ENCODE data around the gene FAM111B. TPM values are rescaled to one million over a fixed set of nuclear protein-coding genes. Genes with fewer than 3 reads are reported as not detected.
"Not testable (repeated sequence)": the region's sequence is repeated elsewhere in the genome, so short reads cannot be mapped to it uniquely, and the experiment has no call there.

The FAM111B gene
- polyA plus RNA-seq, 1 donor (not counting 4 experiments of a cell fraction or from before 2014, with no cell fraction given): 5.3 TPM

- H3K36me3 ChIP-seq (ENCODE audit: control insufficient read depth in 2 of 2, extremely low read depth in 1 of 2, insufficient read depth in 2 of 2, low read length in 2 of 2): no peaks in the 10 kb centered on the region
- no peak overlapping the region for H3K27ac ChIP-seq (ENCODE audit: control insufficient read depth, insufficient read depth, low read length)
- FAIRE-seq (peak; percentile 17), DNase-seq (ENCODE audit: low read depth, low spot score) (no peak)
- no peaks in the 10 kb centered on the region for H3K79me2 ChIP-seq (ENCODE audit: control insufficient read depth, insufficient read depth, low read length)
- no peak overlapping the region for H2AFZ ChIP-seq (ENCODE audit: control insufficient read depth, low read length)
- H3K4me1 ChIP-seq (ENCODE audit: control insufficient read depth, extremely low read depth, insufficient read depth, low read length): peaks cover 4% of the 10 kb centered on the region
- H3K27me3 ChIP-seq (ENCODE audit: control insufficient read depth, extremely low read depth, insufficient read depth, low read length): no peaks in the 10 kb centered on the region
- H3K4me2 ChIP-seq (ENCODE audit: control insufficient read depth, extremely low read depth, insufficient read depth, low read depth, low read length): no peak overlapping the region
- no peak for TF ChIP-seq EZH2 (IDR thresholded peaks at IDR 0.05; ENCODE audit: low read length)
- TF ChIP-seq CTCF (optimal IDR thresholded peaks at IDR 0.05 in 1 of 3, IDR thresholded peaks at IDR 0.05 in 1 of 3, conservative IDR thresholded peaks at IDR 0.05 in 1 of 3; ENCODE audit: extremely low read depth in 1 of 3, insufficient read depth in 2 of 3, low read length in 3 of 3): peak; percentile 58 to 74 (median 62)
- no peaks in the 10 kb centered on the region for H4K20me1 ChIP-seq (ENCODE audit: control insufficient read depth, extremely low read depth, insufficient read depth, low read length)
- H3K9me3 ChIP-seq (ENCODE audit: control insufficient read depth, low read depth, low read length): no peaks in the 10 kb centered on the region
- no peaks in the 10 kb centered on the region for H3K9me1 ChIP-seq (ENCODE audit: control insufficient read depth, extremely low read depth, insufficient read depth, low read length)
- H3K4me3 ChIP-seq (ENCODE audit: control insufficient read depth in 2 of 3, extremely low read depth in 1 of 3, insufficient read depth in 2 of 3, low read depth in 1 of 3, low read length in 3 of 3): no peak overlapping the region
- no peak overlapping the region for H3K9ac ChIP-seq (ENCODE audit: control insufficient read depth, extremely low read depth, insufficient read depth, low read length)
- dilution Hi-C loops (cut with MboI; ENCODE audit: extremely low pct_ligation_motif_present, low sequenced_read_pairs): no loop called here
These were observed 9.8 kb upstream of the FAM111B start for GRCh38 chr11:59097113-59097708.

DNA sequence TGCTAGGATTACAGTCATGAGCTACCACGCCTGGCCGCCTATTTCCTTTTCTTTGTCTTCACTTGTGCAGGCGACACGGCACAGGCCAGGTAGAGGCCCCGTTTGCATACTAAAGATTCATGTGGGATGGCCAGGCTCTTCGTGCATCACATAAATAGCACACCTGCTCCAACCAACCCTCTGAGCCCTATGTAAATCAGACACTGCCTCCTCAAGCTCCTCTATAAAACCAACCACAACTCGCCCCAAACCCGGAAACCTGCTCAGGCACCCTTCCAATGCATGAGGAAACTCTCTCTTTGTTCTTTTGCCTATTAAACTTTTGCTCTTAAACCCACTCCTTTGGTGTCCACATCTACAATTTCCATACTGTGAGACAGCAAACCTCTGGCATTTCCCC, 9.1 kb upstream of the FAM111B start:
- H2AFZ ChIP-seq (ENCODE audit: control insufficient read depth, low read length); H3K79me2 ChIP-seq (ENCODE audit: control insufficient read depth, insufficient read depth, low read length); H3K9me3 ChIP-seq (ENCODE audit: control insufficient read depth, low read depth, low read length); H4K20me1 ChIP-seq (ENCODE audit: control insufficient read depth, extremely low read depth, insufficient read depth, low read length); DNase-seq (ENCODE audit: low read depth, low spot score); dilution Hi-C loops (cut with MboI; ENCODE audit: extremely low pct_ligation_motif_present, low sequenced_read_pairs); H3K9ac ChIP-seq (ENCODE audit: control insufficient read depth, extremely low read depth, insufficient read depth, low read length); FAIRE-seq; H3K4me3 ChIP-seq (ENCODE audit: control insufficient read depth in 2 of 3, extremely low read depth in 1 of 3, insufficient read depth in 2 of 3, low read depth in 1 of 3, low read length in 3 of 3); H3K4me1 ChIP-seq (ENCODE audit: control insufficient read depth, extremely low read depth, insufficient read depth, low read length); H3K4me2 ChIP-seq (ENCODE audit: control insufficient read depth, extremely low read depth, insufficient read depth, low read depth, low read length); H3K9me1 ChIP-seq (ENCODE audit: control insufficient read depth, extremely low read depth, insufficient read depth, low read length); H3K27ac ChIP-seq (ENCODE audit: control insufficient read depth, insufficient read depth, low read length); H3K36me3 ChIP-seq (ENCODE audit: control insufficient read depth in 2 of 2, extremely low read depth in 1 of 2, insufficient read depth in 2 of 2, low read length in 2 of 2); H3K27me3 ChIP-seq (ENCODE audit: control insufficient read depth, extremely low read depth, insufficient read depth, low read length): not testable (repeated sequence)

DNA sequence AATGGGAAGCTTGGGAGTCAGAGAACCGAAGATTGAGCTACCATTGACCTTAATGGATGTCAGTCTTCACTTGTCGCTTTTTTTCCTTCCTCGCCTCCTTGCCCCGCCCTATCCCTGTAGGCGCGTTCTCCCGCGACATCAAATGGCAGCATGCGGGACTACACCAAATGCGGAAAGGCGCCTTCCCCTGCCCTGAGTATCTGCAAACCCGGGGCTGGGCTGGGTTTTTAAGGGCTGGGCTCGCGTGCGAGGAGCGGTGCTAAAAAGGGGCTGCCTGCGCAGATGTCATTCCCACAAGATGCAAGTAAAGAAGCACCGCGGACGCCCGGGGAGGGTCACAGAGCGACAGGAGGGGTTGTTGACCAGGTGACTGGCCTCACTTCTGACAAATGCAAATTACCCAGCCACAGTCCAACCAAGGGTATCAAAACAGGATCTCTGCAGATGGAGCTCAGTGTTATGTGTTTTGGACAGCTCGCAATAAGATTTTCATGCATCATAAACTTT, 4.7 kb upstream of the FAM111B start:
- FAIRE-seq (no peak), DNase-seq (ENCODE audit: low read depth, low spot score) (no peak)
- Histone ChIP-seq H4K20me1 (ENCODE audit: control insufficient read depth, extremely low read depth, insufficient read depth, low read length) (no peaks in the 10 kb centered on the region), H3K27me3 (ENCODE audit: control insufficient read depth, extremely low read depth, insufficient read depth, low read length) (no peaks in the 10 kb centered on the region), H3K9me1 (ENCODE audit: control insufficient read depth, extremely low read depth, insufficient read depth, low read length) (no peaks in the 10 kb centered on the region), H3K79me2 (ENCODE audit: control insufficient read depth, insufficient read depth, low read length) (no peaks in the 10 kb centered on the region), H2AFZ (ENCODE audit: control insufficient read depth, low read length) (peak overlapping the region; percentile 2), H3K4me1 (ENCODE audit: control insufficient read depth, extremely low read depth, insufficient read depth, low read length) (peaks cover 10% of the 10 kb centered on the region), H3K9ac (ENCODE audit: control insufficient read depth, extremely low read depth, insufficient read depth, low read length) (no peak overlapping the region), H3K27ac (ENCODE audit: control insufficient read depth, insufficient read depth, low read length) (no peak overlapping the region), H3K36me3 (ENCODE audit: control insufficient read depth in 2 of 2, extremely low read depth in 1 of 2, insufficient read depth in 2 of 2, low read length in 2 of 2) (no peaks in the 10 kb centered on the region), H3K4me2 (ENCODE audit: control insufficient read depth, extremely low read depth, insufficient read depth, low read depth, low read length) (peak overlapping the region; percentile 63), H3K9me3 (ENCODE audit: control insufficient read depth, low read depth, low read length) (no peaks in the 10 kb centered on the region), H3K4me3 (ENCODE audit: control insufficient read depth in 2 of 3, extremely low read depth in 1 of 3, insufficient read depth in 2 of 3, low read depth in 1 of 3, low read length in 3 of 3) (peak overlapping the region in 1 of 3 experiments; percentile 22)
- TF ChIP-seq CTCF (optimal IDR thresholded peaks at IDR 0.05 in 1 of 3, IDR thresholded peaks at IDR 0.05 in 1 of 3, conservative IDR thresholded peaks at IDR 0.05 in 1 of 3; ENCODE audit: extremely low read depth in 1 of 3, insufficient read depth in 2 of 3, low read length in 3 of 3) (peak; percentile 41 to 65 (median 44)), EZH2 (IDR thresholded peaks at IDR 0.05; ENCODE audit: low read length) (no peak)
- dilution Hi-C loops (cut with MboI; ENCODE audit: extremely low pct_ligation_motif_present, low sequenced_read_pairs): no loop called here

GRCh38 chr11:59107721-59108120, 684 bp downstream of the FAM111B start:
- Histone ChIP-seq H3K27ac (ENCODE audit: control insufficient read depth, insufficient read depth, low read length) (peak overlapping the region; percentile 20), H3K9ac (ENCODE audit: control insufficient read depth, extremely low read depth, insufficient read depth, low read length) (peak overlapping the region; percentile 54), H3K4me2 (ENCODE audit: control insufficient read depth, extremely low read depth, insufficient read depth, low read depth, low read length) (peak overlapping the region; percentile 93), H3K4me1 (ENCODE audit: control insufficient read depth, extremely low read depth, insufficient read depth, low read length) (peaks cover 16% of the 10 kb centered on the region), H3K4me3 (ENCODE audit: control insufficient read depth in 2 of 3, extremely low read depth in 1 of 3, insufficient read depth in 2 of 3, low read depth in 1 of 3, low read length in 3 of 3) (peak overlapping the region in 2 of 3 experiments; percentile 56 to 66), H2AFZ (ENCODE audit: control insufficient read depth, low read length) (peak overlapping the region; percentile 76)
- H3K9me3 ChIP-seq (ENCODE audit: control insufficient read depth, low read depth, low read length); H3K36me3 ChIP-seq (ENCODE audit: control insufficient read depth in 2 of 2, extremely low read depth in 1 of 2, insufficient read depth in 2 of 2, low read length in 2 of 2); H3K27me3 ChIP-seq (ENCODE audit: control insufficient read depth, extremely low read depth, insufficient read depth, low read length); H3K9me1 ChIP-seq (ENCODE audit: control insufficient read depth, extremely low read depth, insufficient read depth, low read length); H4K20me1 ChIP-seq (ENCODE audit: control insufficient read depth, extremely low read depth, insufficient read depth, low read length); H3K79me2 ChIP-seq (ENCODE audit: control insufficient read depth, insufficient read depth, low read length); dilution Hi-C loops (cut with MboI; ENCODE audit: extremely low pct_ligation_motif_present, low sequenced_read_pairs); DNase-seq (ENCODE audit: low read depth, low spot score): not testable (repeated sequence)
- peak; percentile 67 for FAIRE-seq
